SJCRH30 (cell line): Measurements from ENCODE around the gene SPTBN1. TPM values are rescaled to one million over a fixed set of nuclear protein-coding genes. Genes with fewer than 3 reads are reported as not detected.
A peak's percentile ranks its signal among the peaks of the same experiment; 100 is the strongest.
"Not testable (repeated sequence)": the region's sequence is repeated elsewhere in the genome, so short reads cannot be mapped to it uniquely, and the experiment has no call there.

Source experiments
- DNase-seq, 2 experiments: peaks; one replicate each; pipeline ENCODE4 v3.0.0-alpha.2; 2015 to 2020
- H3K27ac ChIP-seq: fragments of 250-450 bp; sonication (Bioruptor Pico); 2 replicates; pipeline ENCODE4 v1.5.1; 2020; ENCODE audit warnings: mild to moderate bottlenecking, moderate library complexity
- H3K27me3 ChIP-seq: fragments of 250-450 bp; sonication (Bioruptor Pico); 2 replicates; pipeline ENCODE4 v1.5.1; 2020; ENCODE audit warnings: mild to moderate bottlenecking, moderate library complexity
- H3K36me3 ChIP-seq: fragments of 250-450 bp; sonication (Bioruptor Pico); 2 replicates; pipeline ENCODE4 v1.5.1; 2020; ENCODE audit warnings: mild to moderate bottlenecking, moderate library complexity
- H3K4me1 ChIP-seq: fragments of 250-450 bp; sonication (Bioruptor Pico); 2 replicates; pipeline ENCODE4 v1.5.1; 2020; ENCODE audit warnings: mild to moderate bottlenecking, moderate library complexity
- H3K4me3 ChIP-seq: fragments of 250-450 bp; sonication (Bioruptor Pico); 2 replicates; pipeline ENCODE4 v1.5.1; 2020; ENCODE audit warnings: mild to moderate bottlenecking, moderate library complexity
- H3K9me3 ChIP-seq: fragments of 250-450 bp; sonication (Bioruptor Pico); replicated peaks from 2 replicates; pipeline ENCODE4 v1.5.1; 2020; ENCODE audit warnings: mild to moderate bottlenecking, moderate library complexity
- total RNA-seq: library from RNA; depleted of rRNA; stranded (reverse); fragments of >200 nt; shearing (Covaris generic); gene quantifications from 2 replicates; pipeline ENCODE4 v1.2.3, GENCODE V29; 2014

The SPTBN1 gene
- total RNA-seq, 1 experiment from 2014 or later, result 260 TPM

DNA sequence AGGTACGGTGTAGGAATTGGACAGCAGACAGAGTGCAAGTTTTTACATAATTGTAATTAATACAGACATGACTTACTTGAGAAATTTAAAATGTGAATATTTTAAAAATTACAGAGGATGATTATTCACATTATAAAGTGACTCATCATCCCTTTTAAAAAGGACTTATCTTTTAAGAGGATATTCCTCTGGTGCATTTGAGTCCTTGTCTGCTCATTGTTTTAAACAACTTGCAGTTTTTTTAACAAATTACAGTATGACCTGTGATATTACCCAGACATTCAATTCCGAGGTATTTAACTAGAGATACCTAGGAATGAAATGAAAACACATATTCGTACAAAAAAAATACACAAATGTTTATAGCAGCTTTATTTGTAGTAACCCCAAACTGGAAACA, 38.0 kb downstream of the SPTBN1 start:
- Histone ChIP-seq H3K27me3 (no peaks in the 10 kb centered on the region), H3K9me3 (no peaks in the 10 kb centered on the region), H3K36me3 (peaks cover 5% of the 10 kb centered on the region; the same call in 1 of the 2 replicates), H3K27ac (no peak overlapping the region), H3K4me1 (peaks cover 11% of the 10 kb centered on the region), H3K4me3 (no peak overlapping the region)
- DNase-seq, result no peak

DNA sequence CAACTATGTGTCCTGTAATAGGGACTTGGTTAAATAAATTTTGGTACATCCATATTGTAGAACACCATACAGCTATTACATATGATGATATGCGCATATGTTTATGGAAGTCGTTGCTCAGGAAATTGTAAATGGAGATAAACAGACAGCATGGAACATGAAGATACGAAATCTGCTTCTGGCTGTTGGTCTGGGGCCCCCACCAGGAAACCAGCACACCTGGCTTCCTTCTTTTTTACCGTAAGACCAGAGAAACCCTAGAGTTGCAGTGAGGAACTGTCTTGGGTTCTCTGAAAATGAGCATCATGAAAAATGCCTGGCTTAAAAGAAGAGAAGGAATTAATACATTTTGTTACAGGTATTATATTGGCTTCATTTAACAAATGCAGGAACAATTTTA, 40.8 kb downstream of the SPTBN1 start:
- Histone ChIP-seq H3K4me1 (peaks cover 14% of the 10 kb centered on the region), H3K27me3 (no peaks in the 10 kb centered on the region), H3K9me3 (no peaks in the 10 kb centered on the region), H3K4me3 (no peak overlapping the region), H3K27ac (no peak overlapping the region), H3K36me3 (peaks cover 5% of the 10 kb centered on the region; the same call in 1 of the 2 replicates)
- no peak for DNase-seq

DNA sequence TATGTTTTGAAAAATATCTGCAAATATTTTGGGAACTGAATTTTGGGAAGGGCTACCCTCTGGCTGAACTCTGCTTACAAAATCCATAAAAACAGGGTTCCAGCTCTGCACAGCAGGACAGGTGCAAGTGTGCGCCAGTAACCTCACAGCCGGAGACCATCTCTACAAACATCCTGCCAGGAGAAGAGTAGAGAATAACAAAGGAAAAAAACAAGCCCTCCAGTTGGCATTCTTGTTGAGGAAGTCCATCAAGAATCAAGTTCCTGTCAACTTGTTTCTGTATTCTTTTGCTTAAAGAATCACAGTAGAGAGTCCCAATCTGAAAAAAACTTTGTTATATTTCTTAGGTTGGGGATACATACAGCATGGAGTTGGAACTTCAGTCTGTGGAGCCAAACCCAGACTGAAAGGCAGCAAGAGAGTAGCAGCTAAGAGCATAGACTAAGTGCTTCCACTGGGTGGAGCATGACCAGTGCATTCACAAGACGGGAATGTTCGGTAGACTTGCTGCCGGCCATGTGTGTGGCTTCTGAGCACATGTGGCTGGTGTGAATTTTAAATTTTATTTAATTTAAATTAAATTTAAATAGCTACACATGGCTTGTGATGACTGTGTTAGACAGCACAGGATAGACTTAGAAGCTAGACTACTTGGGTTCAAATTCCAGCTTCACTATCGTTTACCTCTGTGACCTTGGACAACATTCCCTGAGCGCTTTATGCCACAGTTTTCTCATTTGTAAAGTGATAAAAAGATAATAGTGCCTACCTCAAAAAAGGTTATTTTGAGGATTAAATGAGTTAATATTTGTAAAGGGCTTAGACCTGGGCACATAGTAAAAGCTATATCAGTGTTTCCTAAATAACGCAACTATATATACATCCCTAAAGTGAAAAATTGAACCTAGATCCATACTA, 41.9 kb downstream of the SPTBN1 start:
- Histone ChIP-seq H3K4me1 (peaks cover 14% of the 10 kb centered on the region), H3K27ac (no peak overlapping the region), H3K36me3 (peaks cover 5% of the 10 kb centered on the region; the same call in 1 of the 2 replicates), H3K27me3 (no peaks in the 10 kb centered on the region), H3K9me3 (no peaks in the 10 kb centered on the region), H3K4me3 (no peak overlapping the region)
- DNase-seq, result peak; percentile 32 to 55

DNA sequence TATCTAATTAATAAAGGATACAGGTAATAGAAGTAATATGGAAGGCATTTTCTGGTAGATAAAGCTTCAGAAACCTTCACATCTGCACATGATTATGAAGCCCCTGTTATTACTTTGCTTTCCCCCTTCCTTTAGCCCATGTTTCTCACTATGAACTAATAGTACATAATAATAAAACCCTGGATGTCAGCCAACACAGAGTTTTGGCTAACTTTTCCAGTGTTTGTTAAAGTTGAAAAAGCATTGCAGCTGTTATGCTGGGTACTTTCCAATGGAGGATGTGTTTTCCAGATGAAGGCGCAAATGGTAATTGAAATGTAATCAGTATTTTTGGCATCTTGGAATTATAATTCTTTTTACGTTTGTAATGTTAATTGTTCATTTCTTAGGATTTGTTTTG, 43.5 kb downstream of the SPTBN1 start:
- Histone ChIP-seq H3K4me1 (peaks cover 14% of the 10 kb centered on the region), H3K36me3 (no peaks in the 10 kb centered on the region), H3K9me3 (no peaks in the 10 kb centered on the region), H3K27ac (no peak overlapping the region), H3K27me3 (no peaks in the 10 kb centered on the region), H3K4me3 (no peak overlapping the region)
- peak in 1 of 2 experiments; percentile 51 for DNase-seq

DNA sequence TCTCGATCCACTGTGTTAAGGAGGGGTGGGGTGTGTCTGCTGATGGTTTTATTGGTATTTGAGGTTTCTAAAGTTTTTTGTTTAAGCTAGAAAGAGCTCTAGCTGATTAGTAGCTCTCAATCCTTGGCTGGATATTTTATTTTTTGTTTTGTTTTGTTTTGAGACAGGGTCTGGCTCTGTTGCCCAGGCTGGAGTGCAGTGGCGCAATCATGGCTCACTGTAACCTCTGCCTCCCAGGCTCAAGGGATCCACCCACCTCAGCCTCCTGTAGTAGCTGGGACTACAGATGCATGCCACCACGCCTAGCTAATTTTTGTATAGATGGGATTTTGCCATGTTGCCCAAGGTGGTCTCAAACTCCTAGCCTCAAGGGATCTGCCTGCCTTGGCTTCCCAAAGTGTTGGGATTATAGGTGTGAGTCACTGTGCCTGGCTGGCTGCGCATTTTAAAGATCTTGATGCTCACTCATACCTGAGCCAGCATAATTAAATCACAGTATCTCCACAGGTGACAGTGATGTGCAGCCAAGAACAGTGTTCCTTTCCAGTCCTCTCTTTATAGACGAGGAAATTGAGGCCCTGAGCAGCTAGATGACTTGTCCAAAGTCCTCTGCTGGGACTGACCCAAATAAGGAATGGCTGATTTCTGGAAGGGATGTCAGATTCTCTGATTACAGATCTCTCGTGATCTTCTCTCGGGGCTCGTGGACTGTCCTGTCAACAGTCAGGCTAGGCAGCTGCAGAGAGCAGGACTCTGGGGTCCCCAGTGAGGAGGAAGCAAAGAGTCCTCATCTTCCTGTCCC, 44.5 kb downstream of the SPTBN1 start:
- H3K4me1 ChIP-seq, result peaks cover 14% of the 10 kb centered on the region
- no peaks in the 10 kb centered on the region for H3K9me3 ChIP-seq
- H3K36me3 ChIP-seq, result no peaks in the 10 kb centered on the region
- no peak for DNase-seq
- H3K4me3 ChIP-seq, result no peak overlapping the region
- H3K27ac ChIP-seq, result no peak overlapping the region
- no peaks in the 10 kb centered on the region for H3K27me3 ChIP-seq

DNA sequence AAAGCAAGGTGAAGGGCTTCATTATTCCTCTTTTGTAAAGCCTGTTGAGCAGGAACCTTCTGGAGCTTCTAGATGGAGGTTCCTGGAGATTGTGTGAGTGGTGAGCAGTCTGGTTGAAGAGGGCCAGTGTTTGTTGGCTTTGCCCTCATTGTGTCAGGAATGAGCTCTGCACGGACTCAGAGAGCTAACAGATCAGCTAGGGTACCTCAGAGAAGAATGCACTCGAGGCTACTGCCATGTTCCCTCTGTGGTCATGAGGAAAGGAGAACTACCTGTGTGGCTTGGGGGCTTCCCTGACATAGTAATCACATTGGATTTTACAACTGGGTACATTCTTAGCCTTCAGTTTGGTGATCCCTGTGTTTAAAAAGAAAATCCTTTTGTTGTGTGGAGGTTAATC, 46.6 kb downstream of the SPTBN1 start:
- no peak for DNase-seq
- Histone ChIP-seq H3K27ac (no peak overlapping the region), H3K4me3 (no peak overlapping the region), H3K36me3 (no peaks in the 10 kb centered on the region), H3K4me1 (peaks cover 7% of the 10 kb centered on the region), H3K9me3 (no peaks in the 10 kb centered on the region), H3K27me3 (no peaks in the 10 kb centered on the region)

DNA sequence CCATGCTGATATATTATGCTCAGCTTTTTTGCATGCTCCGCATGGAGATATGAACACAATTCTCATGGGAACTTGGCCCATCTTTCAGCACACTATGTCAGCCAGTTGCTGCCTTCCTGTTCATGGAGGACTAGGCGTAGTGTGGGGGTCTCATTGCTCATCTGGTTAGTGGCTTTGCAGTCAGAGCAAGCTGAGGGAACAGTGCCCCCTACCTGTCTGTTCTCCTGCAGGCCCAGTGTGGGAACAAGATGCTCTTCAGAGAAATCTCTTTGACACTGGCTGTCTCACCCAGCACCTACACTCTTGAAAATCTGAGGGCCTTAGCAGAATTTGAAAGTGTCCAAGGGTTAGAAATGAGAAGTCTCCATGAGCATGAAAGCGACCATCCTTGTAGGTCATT, 47.1 kb downstream of the SPTBN1 start:
- Histone ChIP-seq H3K36me3 (no peaks in the 10 kb centered on the region), H3K4me3 (no peak overlapping the region), H3K27ac (no peak overlapping the region), H3K27me3 (no peaks in the 10 kb centered on the region), H3K4me1 (peaks cover 3% of the 10 kb centered on the region; the same call in 1 of the 2 replicates), H3K9me3 (no peaks in the 10 kb centered on the region)
- DNase-seq, result peak; percentile 67 to 82

DNA sequence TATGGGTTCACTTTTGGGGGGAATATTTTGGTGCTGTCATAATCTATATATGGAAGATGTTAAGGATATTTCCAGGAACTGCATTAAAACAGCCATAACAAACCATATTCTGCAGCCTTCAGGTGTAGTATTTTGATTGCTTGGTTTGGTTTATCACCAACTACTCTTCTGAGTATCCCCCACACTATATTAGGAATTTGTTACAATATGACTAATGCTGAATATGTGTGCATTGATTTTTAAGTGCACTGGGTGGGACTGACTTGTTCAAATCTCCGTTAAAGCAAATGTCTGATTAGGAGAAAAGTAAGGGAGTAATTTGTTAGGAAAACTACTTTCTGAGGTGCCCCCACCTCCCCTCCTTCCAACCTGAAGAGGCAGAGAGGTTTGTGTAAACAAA, 47.7 kb downstream of the SPTBN1 start:
- Histone ChIP-seq H3K4me1 (peaks cover 3% of the 10 kb centered on the region; the same call in 1 of the 2 replicates), H3K27ac (no peak overlapping the region), H3K4me3 (no peak overlapping the region), H3K36me3 (no peaks in the 10 kb centered on the region), H3K9me3 (no peaks in the 10 kb centered on the region), H3K27me3 (no peaks in the 10 kb centered on the region)
- no peak for DNase-seq

DNA sequence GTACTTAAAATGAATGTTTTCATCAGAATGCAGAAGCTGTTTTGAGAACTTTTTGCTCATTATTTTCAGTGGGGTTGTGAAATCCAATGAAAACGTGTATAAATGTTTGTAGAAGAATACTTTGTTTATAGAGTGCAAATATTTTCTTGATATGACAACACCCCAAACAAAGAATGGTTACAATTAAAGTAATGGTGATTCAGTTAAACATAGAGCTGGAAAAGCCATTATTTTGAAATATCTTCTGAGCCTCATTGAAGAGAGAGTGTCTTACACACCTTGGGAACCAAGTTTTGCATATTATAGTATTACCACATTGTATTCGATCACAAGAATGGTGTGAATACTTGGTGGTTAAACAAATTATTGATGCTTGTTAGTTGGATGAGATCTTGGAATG, 48.7 kb downstream of the SPTBN1 start:
- H3K4me1 ChIP-seq, result no peaks in the 10 kb centered on the region; the same call in 1 of the 2 replicates
- H3K27me3 ChIP-seq, result no peaks in the 10 kb centered on the region
- no peak for DNase-seq
- no peak overlapping the region for H3K27ac ChIP-seq
- no peak overlapping the region for H3K4me3 ChIP-seq
- H3K36me3 ChIP-seq, result no peaks in the 10 kb centered on the region
- H3K9me3 ChIP-seq, result no peaks in the 10 kb centered on the region

DNA sequence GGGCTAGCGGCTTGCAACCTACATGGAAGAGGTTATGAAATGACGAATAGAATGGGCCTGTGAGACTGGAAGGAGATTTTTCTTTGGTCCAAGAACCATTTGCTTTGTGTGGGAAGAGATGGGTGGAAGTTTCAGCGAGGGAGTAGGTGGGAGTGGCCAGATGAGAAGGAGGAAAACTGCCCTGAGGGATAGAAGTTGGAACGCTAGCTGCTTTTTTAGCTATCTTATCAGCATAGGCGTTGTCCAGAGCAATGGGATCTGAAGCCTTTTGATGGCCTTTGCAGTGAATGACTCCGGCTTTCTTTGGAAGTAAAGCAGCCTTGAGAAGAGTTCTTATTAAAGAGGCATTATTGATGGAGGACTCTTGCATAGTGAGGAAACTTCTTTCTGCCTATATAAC, 52.4 kb downstream of the SPTBN1 start:
- no peaks in the 10 kb centered on the region for H3K9me3 ChIP-seq
- no peak overlapping the region for H3K4me3 ChIP-seq
- no peak overlapping the region for H3K27ac ChIP-seq
- peaks cover 7% of the 10 kb centered on the region; the same call in 1 of the 2 replicates for H3K36me3 ChIP-seq
- H3K4me1 ChIP-seq, result no peaks in the 10 kb centered on the region
- DNase-seq, result no peak
- H3K27me3 ChIP-seq, result no peaks in the 10 kb centered on the region

DNA sequence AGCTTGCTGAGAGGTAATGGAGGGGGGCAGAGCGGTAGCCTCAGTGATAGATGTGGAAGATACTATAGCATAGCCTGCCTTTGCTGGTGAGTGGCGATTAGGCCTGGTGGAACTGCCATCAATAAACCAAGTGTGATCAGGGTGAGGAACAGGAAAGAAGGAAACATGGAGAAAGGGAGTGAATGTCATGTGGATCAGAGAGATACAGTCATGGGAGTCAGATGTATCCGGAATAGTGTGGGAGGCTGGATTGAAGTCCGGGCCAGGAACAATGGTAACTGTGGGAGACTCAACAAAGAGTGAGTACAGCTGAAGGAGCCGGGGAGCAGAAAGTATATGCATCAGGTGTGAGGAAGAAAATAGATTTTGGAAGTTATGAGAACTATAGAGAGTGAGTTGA, 52.9 kb downstream of the SPTBN1 start:
- not testable (repeated sequence) for H3K4me3 ChIP-seq

DNA sequence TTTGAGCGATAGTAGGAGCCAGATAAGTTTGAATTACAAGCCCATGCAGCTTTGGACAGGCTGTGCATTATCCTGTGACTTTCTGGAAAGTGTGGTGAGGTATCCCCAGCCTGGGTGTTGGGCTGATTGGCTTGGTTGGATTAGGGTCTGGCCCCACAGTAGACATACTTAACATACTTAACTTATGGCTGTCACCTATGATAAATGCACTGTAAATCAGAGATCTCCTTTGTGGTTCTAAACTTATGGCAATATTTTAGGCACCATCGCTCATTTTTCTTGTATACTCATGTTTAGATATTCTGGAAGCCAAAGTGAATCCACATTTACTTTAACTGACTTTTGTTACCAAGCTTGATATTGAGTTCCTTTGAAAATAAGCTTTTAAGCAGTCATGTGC, 54.8 kb downstream of the SPTBN1 start:
- H3K27me3 ChIP-seq, result no peaks in the 10 kb centered on the region
- H3K36me3 ChIP-seq, result peaks cover 19% of the 10 kb centered on the region
- H3K9me3 ChIP-seq, result no peaks in the 10 kb centered on the region
- H3K4me3 ChIP-seq, result no peak overlapping the region
- no peaks in the 10 kb centered on the region for H3K4me1 ChIP-seq
- DNase-seq, result no peak
- no peak overlapping the region for H3K27ac ChIP-seq

More for the DNA sequence above, 52.9 kb downstream of the SPTBN1 start:
- not testable (repeated sequence) for H3K4me1 ChIP-seq, H3K27ac ChIP-seq, H3K9me3 ChIP-seq, DNase-seq, H3K27me3 ChIP-seq, H3K36me3 ChIP-seq

DNA sequence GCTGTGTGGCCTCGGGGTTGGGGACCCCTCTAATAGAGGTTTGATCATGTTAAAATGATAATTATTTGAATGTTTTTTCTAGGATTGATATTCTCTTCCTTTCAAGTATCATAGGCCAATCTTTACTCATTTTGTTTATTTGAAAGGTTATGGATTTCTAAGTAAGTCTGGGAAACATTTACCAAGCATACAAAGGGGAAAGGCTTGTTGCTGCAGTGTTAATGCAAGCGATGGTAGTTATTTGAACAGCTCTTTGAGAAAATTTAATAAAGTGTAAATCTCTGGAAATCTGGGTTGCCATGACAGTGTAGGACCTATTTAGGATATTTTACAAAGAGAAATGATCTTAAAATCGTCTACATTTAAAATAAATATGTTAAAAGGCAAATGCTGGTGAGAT, 56.1 kb downstream of the SPTBN1 start:
- no peak overlapping the region for H3K27ac ChIP-seq

DNA sequence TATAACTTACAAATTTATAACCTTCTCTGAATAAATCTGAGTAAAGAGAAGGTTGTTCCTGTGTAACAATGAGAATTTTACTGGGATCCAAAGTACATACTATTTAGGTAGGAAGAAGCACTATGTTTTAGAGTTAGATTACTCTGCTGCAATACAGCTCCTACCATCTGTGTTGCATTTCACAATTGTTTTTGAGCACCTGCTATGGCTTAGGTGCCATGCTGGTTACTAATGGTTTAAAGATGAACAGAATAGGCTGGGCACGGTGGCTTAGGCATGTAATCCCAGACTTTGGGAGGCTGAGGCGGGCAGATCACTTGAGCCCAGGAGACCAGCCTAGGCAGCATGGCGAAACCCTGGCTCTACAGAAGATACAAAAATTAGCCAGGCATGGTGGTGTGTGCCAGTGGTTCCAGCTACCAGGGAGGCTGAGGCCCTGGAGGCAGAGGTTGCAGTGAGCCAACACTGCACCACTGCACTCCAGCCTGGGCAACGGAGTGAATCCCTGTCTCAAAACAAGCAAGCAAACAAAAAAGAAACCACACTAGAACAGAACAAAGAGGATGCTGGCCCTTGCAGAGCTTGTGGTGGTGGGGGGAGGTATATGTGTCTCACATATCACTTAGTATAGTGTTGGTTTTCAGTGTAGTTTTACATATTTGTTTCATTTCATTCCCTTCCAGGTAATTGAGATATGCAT, 56.7 kb downstream of the SPTBN1 start:
- Histone ChIP-seq H3K9me3 (no peaks in the 10 kb centered on the region), H3K36me3 (peaks cover 19% of the 10 kb centered on the region), H3K27me3 (no peaks in the 10 kb centered on the region), H3K4me1 (0 out of 2 replicates have a peak, but pooled peaks cover 5% of the 10 kb centered on the region), H3K4me3 (no peak overlapping the region), H3K27ac (no peak overlapping the region)
- no peak for DNase-seq

More for the DNA sequence above, 56.1 kb downstream of the SPTBN1 start:
- 0 out of 2 replicates have a peak, but pooled peaks cover 5% of the 10 kb centered on the region for H3K4me1 ChIP-seq
- H3K27me3 ChIP-seq, result no peaks in the 10 kb centered on the region
- H3K36me3 ChIP-seq, result peaks cover 19% of the 10 kb centered on the region
- DNase-seq, result no peak
- no peak overlapping the region for H3K4me3 ChIP-seq
- H3K9me3 ChIP-seq, result no peaks in the 10 kb centered on the region
